Calu3 (cell line): ENCODE results near the gene NGF. TPM values are rescaled to one million over a fixed set of nuclear protein-coding genes. Genes with fewer than 3 reads are reported as not detected.

Experiments used
- BruUV-seq: library from RNA; stranded (reverse); fragments of 400-500 nt; replicated peaks from 2 replicates; lab custom pipeline; 2021; lab: Mats Ljungman, UMichigan
- CTCF ChIA-PET: fragments of 300-600 bp; sonication (Branson Sonifier 250); formaldehyde crosslinking; loops from one replicate; lab custom pipeline; 2022; ENCODE audit warnings: antibody characterized with exemption; lab: Charles Lee
- DNase-seq: peaks from one replicate; pipeline ENCODE4 v3.0.0; 2022
- H3K27ac Mint-ChIP-seq: one replicate; pipeline ENCODE4 v1.8.0; 2022; ENCODE audit warnings: mixed read lengths; ENCODE audit not compliant: unreplicated experiment
- H3K27me3 Mint-ChIP-seq: one replicate; pipeline ENCODE4 v1.8.0; 2022; ENCODE audit warnings: mixed read lengths; ENCODE audit not compliant: unreplicated experiment
- H3K36me3 Mint-ChIP-seq: one replicate; pipeline ENCODE4 v1.8.0; 2022; ENCODE audit warnings: mild to moderate bottlenecking, moderate library complexity, mixed read lengths; ENCODE audit not compliant: insufficient read depth, unreplicated experiment
- H3K4me1 Mint-ChIP-seq: one replicate; pipeline ENCODE4 v1.8.0; 2022; ENCODE audit warnings: mild to moderate bottlenecking, low read depth, mixed read lengths; ENCODE audit not compliant: unreplicated experiment
- H3K4me3 Mint-ChIP-seq: one replicate; pipeline ENCODE4 v1.8.0; 2022; ENCODE audit warnings: mild to moderate bottlenecking, low read depth, moderate library complexity, mixed read lengths; ENCODE audit not compliant: unreplicated experiment
- H3K9me3 Mint-ChIP-seq: one replicate; pipeline ENCODE4 v1.8.0; 2022; ENCODE audit warnings: low read depth, mixed read lengths; ENCODE audit not compliant: unreplicated experiment
- intact Hi-C: fragments of 100-400 bp; cut with micrococcal nuclease; formaldehyde crosslinking; loops from one replicate; pipeline ENCODE4 v1.10.0; 2022; ENCODE audit not compliant: unreplicated experiment
- total RNA-seq: library from RNA; stranded (reverse); gene quantifications from 2 replicates; pipeline ENCODE4 v1.2.3, GENCODE V29; 2022
- TF ChIP-seq, protein P1 (sequence below): fragments of 200-600 bp; IDR thresholded peaks from one replicate; pipeline ENCODE4 v1.8.0; 2022; ENCODE audit warnings: antibody characterized with exemption; ENCODE audit not compliant: unreplicated experiment

The NGF gene
- total RNA-seq, 1 experiment from 2014 or later: not detected

DNA sequence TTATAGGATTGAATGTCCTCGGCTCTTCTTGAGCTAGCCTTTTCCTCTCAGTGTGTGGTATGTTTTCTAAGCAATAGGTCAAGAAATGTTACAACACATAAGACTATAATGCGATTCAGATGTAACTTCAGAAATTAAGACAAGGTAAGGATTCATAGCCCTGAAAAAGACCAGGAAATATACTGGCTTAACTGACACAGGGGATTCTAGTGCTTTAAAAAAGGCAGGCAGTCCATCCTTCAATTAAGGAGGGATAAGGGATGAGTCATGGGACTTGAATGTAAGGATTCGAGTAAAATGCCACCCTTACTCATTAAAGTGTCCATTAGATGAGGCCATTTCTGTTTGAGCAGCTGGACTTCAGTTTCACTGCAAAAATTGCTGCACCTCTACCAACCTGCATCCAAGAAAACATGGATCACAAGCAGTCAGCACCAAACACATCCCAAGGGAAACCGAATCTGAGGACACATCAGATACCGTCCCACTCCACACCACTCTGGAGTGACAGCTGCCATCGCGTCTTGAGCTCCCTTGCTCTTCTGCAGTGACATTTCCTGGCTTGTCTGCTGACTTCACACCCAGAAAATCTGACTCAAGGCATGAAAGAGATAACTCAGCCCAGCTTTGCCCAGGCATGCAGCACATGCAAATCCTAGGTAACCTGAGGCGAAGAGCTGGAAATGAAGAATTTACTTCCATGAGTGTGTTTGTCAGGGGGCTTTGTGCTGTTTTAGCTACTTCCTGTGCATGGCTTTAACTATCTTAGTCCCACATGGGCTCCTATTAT, 37.8 kb downstream of the NGF start:
- CTCF ChIA-PET: no interaction called here
- TF ChIP-seq, protein P1, sequence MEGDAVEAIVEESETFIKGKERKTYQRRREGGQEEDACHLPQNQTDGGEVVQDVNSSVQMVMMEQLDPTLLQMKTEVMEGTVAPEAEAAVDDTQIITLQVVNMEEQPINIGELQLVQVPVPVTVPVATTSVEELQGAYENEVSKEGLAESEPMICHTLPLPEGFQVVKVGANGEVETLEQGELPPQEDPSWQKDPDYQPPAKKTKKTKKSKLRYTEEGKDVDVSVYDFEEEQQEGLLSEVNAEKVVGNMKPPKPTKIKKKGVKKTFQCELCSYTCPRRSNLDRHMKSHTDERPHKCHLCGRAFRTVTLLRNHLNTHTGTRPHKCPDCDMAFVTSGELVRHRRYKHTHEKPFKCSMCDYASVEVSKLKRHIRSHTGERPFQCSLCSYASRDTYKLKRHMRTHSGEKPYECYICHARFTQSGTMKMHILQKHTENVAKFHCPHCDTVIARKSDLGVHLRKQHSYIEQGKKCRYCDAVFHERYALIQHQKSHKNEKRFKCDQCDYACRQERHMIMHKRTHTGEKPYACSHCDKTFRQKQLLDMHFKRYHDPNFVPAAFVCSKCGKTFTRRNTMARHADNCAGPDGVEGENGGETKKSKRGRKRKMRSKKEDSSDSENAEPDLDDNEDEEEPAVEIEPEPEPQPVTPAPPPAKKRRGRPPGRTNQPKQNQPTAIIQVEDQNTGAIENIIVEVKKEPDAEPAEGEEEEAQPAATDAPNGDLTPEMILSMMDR: no peak
- no peaks in the 10 kb centered on the region for H3K36me3 Mint-ChIP-seq
- no peak overlapping the region for H3K4me3 Mint-ChIP-seq
- BruUV-seq: no TSS peak
- intact Hi-C loops: no loop called here
- no peak overlapping the region for H3K27ac Mint-ChIP-seq
- peaks cover 77% of the 10 kb centered on the region for H3K27me3 Mint-ChIP-seq
- no peak for DNase-seq
- peaks cover 4% of the 10 kb centered on the region for H3K9me3 Mint-ChIP-seq
- no peaks in the 10 kb centered on the region for H3K4me1 Mint-ChIP-seq

DNA sequence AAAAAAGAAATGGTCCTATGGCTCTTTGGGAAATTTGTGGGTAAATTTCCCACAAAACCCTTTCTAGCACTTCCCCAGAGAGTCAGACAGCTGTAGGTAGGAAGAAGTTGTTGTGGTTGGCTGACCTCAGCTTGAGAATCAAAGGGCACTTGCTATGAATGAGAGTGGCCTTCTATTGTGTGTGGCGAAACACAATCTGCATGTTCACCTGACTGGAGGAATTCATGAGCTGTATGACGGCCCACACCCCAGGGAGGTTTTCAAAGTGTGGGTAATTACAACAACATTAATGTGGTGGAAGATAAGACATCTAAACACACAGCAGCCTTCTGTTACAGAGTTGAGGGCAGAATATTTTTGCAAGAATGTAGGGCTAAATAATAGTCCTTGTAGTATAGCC, 38.8 kb downstream of the NGF start:
- TF ChIP-seq, protein P1: no peak
- H3K27me3 Mint-ChIP-seq: peaks cover 88% of the 10 kb centered on the region
- intact Hi-C loops: no loop called here
- no peaks in the 10 kb centered on the region for H3K36me3 Mint-ChIP-seq
- no peaks in the 10 kb centered on the region for H3K4me1 Mint-ChIP-seq
- H3K4me3 Mint-ChIP-seq: no peak overlapping the region
- CTCF ChIA-PET: no interaction called here
- BruUV-seq: no TSS peak
- DNase-seq: no peak
- peaks cover 4% of the 10 kb centered on the region for H3K9me3 Mint-ChIP-seq
- no peak overlapping the region for H3K27ac Mint-ChIP-seq

- no peaks in the 10 kb centered on the region for H3K4me1 Mint-ChIP-seq
- H3K9me3 Mint-ChIP-seq: no peaks in the 10 kb centered on the region
- no peaks in the 10 kb centered on the region for H3K36me3 Mint-ChIP-seq
- no TSS peak for BruUV-seq
- CTCF ChIA-PET: no interaction called here
- no peak overlapping the region for H3K27ac Mint-ChIP-seq
- intact Hi-C loops: no loop called here
- no peak for DNase-seq
- TF ChIP-seq, protein P1: no peak
- no peak overlapping the region for H3K4me3 Mint-ChIP-seq
- H3K27me3 Mint-ChIP-seq: peaks cover 70% of the 10 kb centered on the region
Measured at GRCh38 chr1:115296981-115297380, 41.1 kb downstream of the NGF start.

DNA sequence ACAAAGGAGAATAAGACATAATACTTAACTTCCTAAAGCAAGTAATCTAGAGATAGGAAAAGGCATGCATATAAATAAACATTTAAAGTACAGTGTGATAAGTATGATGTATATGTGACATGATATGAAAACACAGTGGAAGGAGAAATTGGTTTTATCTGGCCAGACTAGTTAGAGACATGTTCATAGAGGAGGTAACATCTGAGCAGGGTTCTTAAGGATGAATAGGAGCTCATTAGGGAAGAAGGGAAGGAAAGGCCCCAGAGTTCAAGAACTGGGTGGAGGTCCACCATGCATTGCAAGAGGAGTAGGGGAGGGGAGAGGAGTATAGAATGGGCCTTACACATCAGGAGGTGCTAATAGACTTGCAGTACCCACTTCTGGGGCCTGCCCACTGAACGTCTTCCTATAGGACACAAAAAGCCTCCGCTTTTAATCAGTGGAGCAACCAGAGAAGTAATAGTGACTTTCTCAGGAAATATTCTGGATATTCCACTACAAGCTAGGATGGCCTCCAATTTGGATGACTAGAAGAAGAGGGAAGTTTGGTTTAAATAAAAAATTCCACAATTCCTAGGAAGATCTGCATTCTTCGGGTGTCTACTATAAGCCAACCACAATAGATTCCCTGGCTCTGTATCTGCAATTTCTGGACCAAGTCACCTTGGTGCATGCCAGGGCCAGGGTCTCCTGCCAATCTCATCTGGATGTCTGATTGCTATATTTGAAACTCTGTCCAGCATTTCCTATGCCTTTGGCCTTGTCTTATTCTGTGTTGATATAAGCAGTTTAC, 41.9 kb downstream of the NGF start:
- H3K4me3 Mint-ChIP-seq: no peak overlapping the region
- no TSS peak for BruUV-seq

More for the DNA sequence above, 41.9 kb downstream of the NGF start:
- Mint-ChIP-seq H3K36me3 (no peaks in the 10 kb centered on the region), H3K4me1 (no peaks in the 10 kb centered on the region), H3K27ac (no peak overlapping the region), H3K27me3 (peaks cover 72% of the 10 kb centered on the region), H3K9me3 (no peaks in the 10 kb centered on the region)
- no peak for DNase-seq
- intact Hi-C loops: no loop called here
- CTCF ChIA-PET: no interaction called here
- TF ChIP-seq, protein P1: no peak
